SJCRH30 (cell line): Measurements from ENCODE around the gene USP24. TPM values are rescaled to one million over a fixed set of nuclear protein-coding genes. Genes with fewer than 3 reads are reported as not detected.
"Not testable (repeated sequence)": the region's sequence is repeated elsewhere in the genome, so short reads cannot be mapped to it uniquely, and the experiment has no call there.

Source experiments
- DNase-seq, 2 experiments: peaks; one replicate each; pipeline ENCODE4 v3.0.0-alpha.2; 2015 to 2020
- H3K27ac ChIP-seq: fragments of 250-450 bp; sonication (Bioruptor Pico); 2 replicates; pipeline ENCODE4 v1.5.1; 2020; ENCODE audit warnings: mild to moderate bottlenecking, moderate library complexity
- H3K27me3 ChIP-seq: fragments of 250-450 bp; sonication (Bioruptor Pico); 2 replicates; pipeline ENCODE4 v1.5.1; 2020; ENCODE audit warnings: mild to moderate bottlenecking, moderate library complexity
- H3K36me3 ChIP-seq: fragments of 250-450 bp; sonication (Bioruptor Pico); 2 replicates; pipeline ENCODE4 v1.5.1; 2020; ENCODE audit warnings: mild to moderate bottlenecking, moderate library complexity
- H3K4me1 ChIP-seq: fragments of 250-450 bp; sonication (Bioruptor Pico); 2 replicates; pipeline ENCODE4 v1.5.1; 2020; ENCODE audit warnings: mild to moderate bottlenecking, moderate library complexity
- H3K4me3 ChIP-seq: fragments of 250-450 bp; sonication (Bioruptor Pico); 2 replicates; pipeline ENCODE4 v1.5.1; 2020; ENCODE audit warnings: mild to moderate bottlenecking, moderate library complexity
- H3K9me3 ChIP-seq: fragments of 250-450 bp; sonication (Bioruptor Pico); replicated peaks from 2 replicates; pipeline ENCODE4 v1.5.1; 2020; ENCODE audit warnings: mild to moderate bottlenecking, moderate library complexity
- total RNA-seq: library from RNA; depleted of rRNA; stranded (reverse); fragments of >200 nt; shearing (Covaris generic); gene quantifications from 2 replicates; pipeline ENCODE4 v1.2.3, GENCODE V29; 2014

Gene USP24
- total RNA-seq, 1 experiment from 2014 or later = 46.2 TPM

GRCh38 chr1:55118651-55119329, 96.4 kb downstream of the USP24 start:
- no peaks in the 10 kb centered on the region for H3K27me3 ChIP-seq
- H3K4me1 ChIP-seq = no peaks in the 10 kb centered on the region
- H3K4me3 ChIP-seq = no peak overlapping the region
- DNase-seq = no peak
- H3K9me3 ChIP-seq = peaks cover 8% of the 10 kb centered on the region; the same call in 1 of the 2 replicates
- H3K27ac ChIP-seq = no peak overlapping the region
- H3K36me3 ChIP-seq = peaks cover 72% of the 10 kb centered on the region

- H3K36me3 ChIP-seq = peaks cover 71% of the 10 kb centered on the region
- H3K27me3 ChIP-seq = no peaks in the 10 kb centered on the region
- no peak for DNase-seq
- H3K4me1 ChIP-seq = no peaks in the 10 kb centered on the region
- peaks cover 8% of the 10 kb centered on the region; the same call in 1 of the 2 replicates for H3K9me3 ChIP-seq
- H3K27ac ChIP-seq = no peak overlapping the region
- no peak overlapping the region for H3K4me3 ChIP-seq
Measured at GRCh38 chr1:55117941-55118340, 97.2 kb downstream of the USP24 start.

GRCh38 chr1:55109005-55109404, 106.2 kb downstream of the USP24 start:
- H3K27me3 ChIP-seq, H3K4me3 ChIP-seq, H3K4me1 ChIP-seq, H3K9me3 ChIP-seq, H3K27ac ChIP-seq, DNase-seq: not testable (repeated sequence)
- peaks cover 60% of the 10 kb centered on the region for H3K36me3 ChIP-seq

- H3K4me3 ChIP-seq = no peak overlapping the region
- H3K4me1 ChIP-seq = peaks cover 7% of the 10 kb centered on the region
- H3K27ac ChIP-seq = no peak overlapping the region
- H3K9me3 ChIP-seq = no peaks in the 10 kb centered on the region
- H3K36me3 ChIP-seq = peaks cover 59% of the 10 kb centered on the region
- no peaks in the 10 kb centered on the region for H3K27me3 ChIP-seq
- no peak for DNase-seq
Measured at GRCh38 chr1:55107101-55107500, 108.1 kb downstream of the USP24 start.

- Histone ChIP-seq H3K9me3 (no peaks in the 10 kb centered on the region), H3K27me3 (no peaks in the 10 kb centered on the region), H3K4me1 (peaks cover 7% of the 10 kb centered on the region), H3K36me3 (peaks cover 64% of the 10 kb centered on the region), H3K27ac (no peak overlapping the region), H3K4me3 (no peak overlapping the region)
- DNase-seq = no peak
Measured at GRCh38 chr1:55103891-55104290, 111.3 kb downstream of the USP24 start.

GRCh38 chr1:55095095-55095494, 120.1 kb downstream of the USP24 start:
- Histone ChIP-seq H3K36me3 (peaks cover 84% of the 10 kb centered on the region), H3K27ac (no peak overlapping the region), H3K4me1 (no peaks in the 10 kb centered on the region), H3K27me3 (no peaks in the 10 kb centered on the region), H3K4me3 (no peak overlapping the region), H3K9me3 (no peaks in the 10 kb centered on the region)
- DNase-seq = no peak

- Histone ChIP-seq H3K36me3 (peaks cover 78% of the 10 kb centered on the region), H3K9me3 (no peaks in the 10 kb centered on the region), H3K4me1 (no peaks in the 10 kb centered on the region), H3K27ac (no peak overlapping the region), H3K27me3 (no peaks in the 10 kb centered on the region), H3K4me3 (no peak overlapping the region)
- DNase-seq = no peak
Measured at GRCh38 chr1:55092475-55092874, 122.7 kb downstream of the USP24 start.

GRCh38 chr1:55089683-55090082, 125.5 kb downstream of the USP24 start:
- H3K4me1 ChIP-seq = no peaks in the 10 kb centered on the region
- no peaks in the 10 kb centered on the region for H3K9me3 ChIP-seq
- DNase-seq = no peak
- no peak overlapping the region for H3K4me3 ChIP-seq
- no peak overlapping the region for H3K27ac ChIP-seq
- H3K27me3 ChIP-seq = no peaks in the 10 kb centered on the region
- H3K36me3 ChIP-seq = peaks cover 84% of the 10 kb centered on the region

- no peaks in the 10 kb centered on the region for H3K4me1 ChIP-seq
- no peaks in the 10 kb centered on the region for H3K9me3 ChIP-seq
- H3K4me3 ChIP-seq = no peak overlapping the region
- H3K27me3 ChIP-seq = no peaks in the 10 kb centered on the region
- no peak overlapping the region for H3K27ac ChIP-seq
- DNase-seq = no peak
- peaks cover 85% of the 10 kb centered on the region for H3K36me3 ChIP-seq
Measured at GRCh38 chr1:55088413-55088812, 126.8 kb downstream of the USP24 start.

- Histone ChIP-seq H3K27ac (no peak overlapping the region), H3K4me3 (no peak overlapping the region), H3K27me3 (no peaks in the 10 kb centered on the region), H3K9me3 (no peaks in the 10 kb centered on the region), H3K4me1 (no peaks in the 10 kb centered on the region), H3K36me3 (peaks cover 85% of the 10 kb centered on the region)
- no peak for DNase-seq
Measured at GRCh38 chr1:55087439-55087838, 127.7 kb downstream of the USP24 start.

GRCh38 chr1:55084257-55084656, 130.9 kb downstream of the USP24 start:
- DNase-seq = no peak
- H3K27me3 ChIP-seq = no peaks in the 10 kb centered on the region
- H3K4me1 ChIP-seq = no peaks in the 10 kb centered on the region
- no peak overlapping the region for H3K4me3 ChIP-seq
- no peak overlapping the region for H3K27ac ChIP-seq
- H3K9me3 ChIP-seq = no peaks in the 10 kb centered on the region
- H3K36me3 ChIP-seq = peaks cover 89% of the 10 kb centered on the region

- no peak for DNase-seq
- H3K4me3 ChIP-seq = no peak overlapping the region
- no peaks in the 10 kb centered on the region for H3K4me1 ChIP-seq
- H3K9me3 ChIP-seq = no peaks in the 10 kb centered on the region
- peaks cover 93% of the 10 kb centered on the region for H3K36me3 ChIP-seq
- H3K27me3 ChIP-seq = no peaks in the 10 kb centered on the region
- H3K27ac ChIP-seq = no peak overlapping the region; the same call in 1 of the 2 replicates
Measured at GRCh38 chr1:55081905-55082296, 133.3 kb downstream of the USP24 start.

- no peak overlapping the region for H3K4me3 ChIP-seq
- H3K27me3 ChIP-seq = no peaks in the 10 kb centered on the region
- H3K9me3 ChIP-seq = no peaks in the 10 kb centered on the region
- DNase-seq = no peak
- peaks cover 91% of the 10 kb centered on the region for H3K36me3 ChIP-seq
- peak overlapping the region; percentile 23; the same call in 1 of the 2 replicates for H3K27ac ChIP-seq
- no peaks in the 10 kb centered on the region for H3K4me1 ChIP-seq
Measured at GRCh38 chr1:55081188-55081904, 133.8 kb downstream of the USP24 start.

- no peak overlapping the region for H3K27ac ChIP-seq
- no peak for DNase-seq
- no peak overlapping the region for H3K4me3 ChIP-seq
- no peaks in the 10 kb centered on the region for H3K27me3 ChIP-seq
- H3K36me3 ChIP-seq = peaks cover 92% of the 10 kb centered on the region
- no peaks in the 10 kb centered on the region for H3K4me1 ChIP-seq
- no peaks in the 10 kb centered on the region for H3K9me3 ChIP-seq
Measured at GRCh38 chr1:55079651-55080050, 135.5 kb downstream of the USP24 start.

- Histone ChIP-seq H3K36me3 (peaks cover 92% of the 10 kb centered on the region), H3K27ac (no peak overlapping the region), H3K4me3 (no peak overlapping the region)
Measured at GRCh38 chr1:55078470-55078869, 136.7 kb downstream of the USP24 start.

More at GRCh38 chr1:55078470-55078869, 136.7 kb downstream of the USP24 start:
- H3K9me3 ChIP-seq = no peaks in the 10 kb centered on the region
- H3K4me1 ChIP-seq = no peaks in the 10 kb centered on the region
- no peaks in the 10 kb centered on the region for H3K27me3 ChIP-seq
- DNase-seq = no peak
